Measurements from ENCODE around the gene ACOT12. TPM values are rescaled to one million over a fixed set of nuclear protein-coding genes. Genes with fewer than 3 reads are reported as not detected.

Gene ACOT12
- total RNA-seq, 1 experiment from 2014 or later = not detected

DNA sequence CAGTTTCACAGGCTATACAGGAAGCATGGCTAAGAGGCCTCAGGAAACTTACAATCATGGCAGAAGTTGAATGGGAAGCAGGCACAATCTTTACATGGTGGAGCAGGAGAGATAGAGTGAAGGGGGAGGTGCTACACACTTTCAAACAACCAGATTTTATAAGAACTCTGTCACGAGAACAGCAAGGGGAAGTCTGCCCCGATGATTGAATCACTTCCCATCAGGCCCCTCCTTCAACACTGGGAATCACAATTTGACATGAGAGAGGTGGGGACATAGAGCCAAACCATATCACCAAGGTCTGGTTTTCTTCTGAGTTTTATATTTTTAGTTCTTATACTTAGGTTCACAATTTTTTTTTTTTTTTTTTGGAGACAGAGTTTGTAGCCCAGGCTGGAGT is 76.4 kb downstream of the ACOT12 start:
- no peaks in the 10 kb centered on the region for H3K23me2 ChIP-seq (ENCODE audit: insufficient read length, low read depth, low read length, poor library complexity, severe bottlenecking)
- H3K56ac ChIP-seq (ENCODE audit: insufficient read length, low read depth, low read length) = no peak overlapping the region
- no peak overlapping the region for H3K4me2 ChIP-seq (ENCODE audit: insufficient read depth, insufficient read length, low read length)
- H4K91ac ChIP-seq (ENCODE audit: insufficient read length, low read depth, low read length) = no peak overlapping the region
- Mint-ChIP-seq H3K36me3 (ENCODE audit: insufficient read depth in 1 of 3, low read depth in 3 of 3) (peaks cover 0 to 13% (median 3%) of the 10 kb centered on the region in 3 experiments; a peak in 5 of 7 replicates), H3K9me3 (no peaks in the 10 kb centered on the region), H3K4me3 (no peak overlapping the region), H3K27me3 (ENCODE audit: low read depth) (no peaks in the 10 kb centered on the region), H3K4me1 (peaks cover 8 to 20% of the 10 kb centered on the region in 2 experiments; a peak in 3 of 4 replicates), H3K27ac (no peak overlapping the region)
- no peak for DNase-seq
- no peak overlapping the region for H3K27ac ChIP-seq (ENCODE audit: insufficient read length, low read depth, low read length)
- no peak overlapping the region for H2BK12ac ChIP-seq (ENCODE audit: insufficient read length, low read depth, low read length)
- H3K9me3 ChIP-seq (ENCODE audit: control insufficient read depth, low read depth, low read length) = no peaks in the 10 kb centered on the region
- no peak overlapping the region for H2AK5ac ChIP-seq (ENCODE audit: insufficient read length, low read length)
- no peak overlapping the region for H3K18ac ChIP-seq (ENCODE audit: insufficient read length, low read depth, low read length)
- H3K79me1 ChIP-seq (ENCODE audit: insufficient read depth, low read depth, low read length, poor library complexity, severe bottlenecking) = no peaks in the 10 kb centered on the region
- no peak overlapping the region for H3K4ac ChIP-seq (ENCODE audit: low read depth, low read length)
- no peak overlapping the region for H3T11ph ChIP-seq (ENCODE audit: low read length)
- no peak overlapping the region for H3K23ac ChIP-seq (ENCODE audit: insufficient read length, low read depth, low read length)
- no peaks in the 10 kb centered on the region; the same call in 1 of the 2 replicates for H3K4me1 ChIP-seq (ENCODE audit: insufficient read depth, low read length)
- no peaks in the 10 kb centered on the region for H3K27me3 ChIP-seq (ENCODE audit: insufficient read depth, low read length)
- no peak overlapping the region for H4K8ac ChIP-seq (replicated peaks; ENCODE audit: insufficient read length, low read depth, low read length)
- H3K79me2 ChIP-seq (ENCODE audit: insufficient read depth, low read length) = no peaks in the 10 kb centered on the region
- no peak overlapping the region for H2BK15ac ChIP-seq (ENCODE audit: low read depth, low read length)
- H3K14ac ChIP-seq (ENCODE audit: insufficient read depth, low read length) = no peak overlapping the region
- no peak overlapping the region for H2BK120ac ChIP-seq (ENCODE audit: low read depth, low read length, poor library complexity, severe bottlenecking)
- H2AFZ ChIP-seq (ENCODE audit: low read length) = no peak overlapping the region
- H4K5ac ChIP-seq (ENCODE audit: insufficient read length, low read depth, low read length) = no peak overlapping the region
- no peak overlapping the region for H2BK5ac ChIP-seq (ENCODE audit: insufficient read length, low read length)
- TF ChIP-seq, protein P1, sequence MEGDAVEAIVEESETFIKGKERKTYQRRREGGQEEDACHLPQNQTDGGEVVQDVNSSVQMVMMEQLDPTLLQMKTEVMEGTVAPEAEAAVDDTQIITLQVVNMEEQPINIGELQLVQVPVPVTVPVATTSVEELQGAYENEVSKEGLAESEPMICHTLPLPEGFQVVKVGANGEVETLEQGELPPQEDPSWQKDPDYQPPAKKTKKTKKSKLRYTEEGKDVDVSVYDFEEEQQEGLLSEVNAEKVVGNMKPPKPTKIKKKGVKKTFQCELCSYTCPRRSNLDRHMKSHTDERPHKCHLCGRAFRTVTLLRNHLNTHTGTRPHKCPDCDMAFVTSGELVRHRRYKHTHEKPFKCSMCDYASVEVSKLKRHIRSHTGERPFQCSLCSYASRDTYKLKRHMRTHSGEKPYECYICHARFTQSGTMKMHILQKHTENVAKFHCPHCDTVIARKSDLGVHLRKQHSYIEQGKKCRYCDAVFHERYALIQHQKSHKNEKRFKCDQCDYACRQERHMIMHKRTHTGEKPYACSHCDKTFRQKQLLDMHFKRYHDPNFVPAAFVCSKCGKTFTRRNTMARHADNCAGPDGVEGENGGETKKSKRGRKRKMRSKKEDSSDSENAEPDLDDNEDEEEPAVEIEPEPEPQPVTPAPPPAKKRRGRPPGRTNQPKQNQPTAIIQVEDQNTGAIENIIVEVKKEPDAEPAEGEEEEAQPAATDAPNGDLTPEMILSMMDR (conservative IDR thresholded peaks at IDR 0.05) = no peak
- H2BK20ac ChIP-seq (ENCODE audit: low read depth, low read length, poor library complexity, severe bottlenecking) = no peak overlapping the region
- H3K9ac ChIP-seq (ENCODE audit: extremely low read depth, insufficient read length, low read length) = no peak overlapping the region
- no CpG with 5 or more reads among the region's 2 CpGs for WGBS (ENCODE audit: extremely low coverage, insufficient read length, low lambda C conversion rate)
- H4K20me1 ChIP-seq (ENCODE audit: control insufficient read depth, insufficient read depth, insufficient read length) = no peaks in the 10 kb centered on the region

Measured in H9 (cell line).